Left ventricle myocardium inferior (tissue), 1 donor: ENCODE measurements around the gene PCYT1A. TPM values are rescaled to one million over a fixed set of nuclear protein-coding genes. Genes with fewer than 3 reads are reported as not detected.

Experiments
- DNase-seq: peaks from one replicate; pipeline ENCODE4 v3.0.0-alpha.2; 2020
- H3K27ac ChIP-seq: fragments of 200-600 bp; replicated peaks from 2 replicates; pipeline ENCODE4 v1.8.0; 2021
- H3K27me3 ChIP-seq: fragments of 200-600 bp; 2 replicates; pipeline ENCODE4 v1.8.0; 2021; ENCODE audit warnings: low read depth
- H3K36me3 ChIP-seq: fragments of 200-600 bp; 2 replicates; pipeline ENCODE4 v1.8.0; 2021
- H3K4me1 ChIP-seq: fragments of 200-600 bp; 2 replicates; pipeline ENCODE4 v1.8.0; 2021
- H3K4me3 ChIP-seq: fragments of 200-600 bp; 2 replicates; pipeline ENCODE4 v1.8.0; 2021; ENCODE audit warnings: mild to moderate bottlenecking, moderate library complexity
- H3K9me3 ChIP-seq: fragments of 200-600 bp; replicated peaks from 2 replicates; pipeline ENCODE4 v1.8.0; 2021
- CTCF ChIP-seq: fragments of 200-600 bp; IDR thresholded peaks from 2 replicates; pipeline ENCODE4 v1.8.0; 2021; ENCODE audit warnings: antibody characterized with exemption, mild to moderate bottlenecking, borderline replicate concordance
- intact Hi-C: fragments of 100-400 bp; cut with micrococcal nuclease; formaldehyde crosslinking; loops from one replicate; pipeline ENCODE4 v1.11.0; 2022
- total RNA-seq: library from RNA; stranded (reverse); fragmentation: NEBNext Ultra II Directional; extraction: Animal tissue kit (Norgen Biotek cat#: 25700); gene quantifications from one replicate; pipeline ENCODE4 v1.2.1, GENCODE V29; 2021
- donor health status: DM: no; HTN: yes; CAD: no; lungs with severe emphysema.

Gene PCYT1A
- total RNA-seq, 1 donor from 2014 or later = 93.6 TPM

GRCh38 chr3:196225086-196225485 is 62.4 kb downstream of the PCYT1A start:
- TF ChIP-seq CTCF = no peak
- H3K36me3 ChIP-seq = no peaks in the 10 kb centered on the region
- no peak overlapping the region for H3K4me3 ChIP-seq
- no peaks in the 10 kb centered on the region for H3K9me3 ChIP-seq
- no peak for DNase-seq
- intact Hi-C loops = no loop called here
- H3K27me3 ChIP-seq = no peaks in the 10 kb centered on the region
- no peak overlapping the region for H3K27ac ChIP-seq
- H3K4me1 ChIP-seq = peaks cover 17% of the 10 kb centered on the region

- intact Hi-C loops = no loop called here
- H3K27ac ChIP-seq = no peak overlapping the region
- peaks cover 24% of the 10 kb centered on the region for H3K4me1 ChIP-seq
- no peak for TF ChIP-seq CTCF
- H3K4me3 ChIP-seq = no peak overlapping the region
- no peaks in the 10 kb centered on the region for H3K36me3 ChIP-seq
- DNase-seq = no peak
- H3K9me3 ChIP-seq = no peaks in the 10 kb centered on the region
- H3K27me3 ChIP-seq = no peaks in the 10 kb centered on the region
These were observed 64.5 kb downstream of the PCYT1A start for GRCh38 chr3:196222876-196223595.

- Histone ChIP-seq H3K4me3 (no peak overlapping the region), H3K9me3 (no peaks in the 10 kb centered on the region), H3K27me3 (peaks cover 10% of the 10 kb centered on the region), H3K36me3 (no peaks in the 10 kb centered on the region), H3K27ac (no peak overlapping the region), H3K4me1 (peaks cover 12% of the 10 kb centered on the region)
- TF ChIP-seq CTCF = no peak
- DNase-seq = no peak
- intact Hi-C loops = no loop called here
These were observed 66.5 kb downstream of the PCYT1A start for GRCh38 chr3:196220991-196221390.

- Histone ChIP-seq H3K4me3 (no peak overlapping the region), H3K4me1 (peaks cover 12% of the 10 kb centered on the region), H3K27ac (no peak overlapping the region), H3K9me3 (no peaks in the 10 kb centered on the region), H3K27me3 (peaks cover 14% of the 10 kb centered on the region), H3K36me3 (no peaks in the 10 kb centered on the region)
- TF ChIP-seq CTCF = no peak
- DNase-seq = no peak
- intact Hi-C loops = no loop called here
These were observed 66.9 kb downstream of the PCYT1A start for GRCh38 chr3:196220587-196220986.

GRCh38 chr3:196219970-196220311 is 67.6 kb downstream of the PCYT1A start:
- peak overlapping the region; percentile 53 for H3K4me3 ChIP-seq
- TF ChIP-seq CTCF = no peak
- peaks cover 12% of the 10 kb centered on the region for H3K4me1 ChIP-seq
- H3K36me3 ChIP-seq = no peaks in the 10 kb centered on the region
- intact Hi-C loops = no loop called here
- H3K9me3 ChIP-seq = no peaks in the 10 kb centered on the region
- no peak overlapping the region for H3K27ac ChIP-seq
- no peak for DNase-seq
- H3K27me3 ChIP-seq = peaks cover 20% of the 10 kb centered on the region
